Heart left ventricle (tissue), 13 donors: Measurements from ENCODE around the gene EIPR1.

Source experiments
- POLR2A ChIP-seq, 2 donors: fragments of 450-650 bp; IDR thresholded peaks; one replicate each; pipeline ENCODE4 v1.6.1; 2017; ENCODE audit warnings: antibody characterized with exemption in 2 of 2, mild to moderate bottlenecking in 2 of 2, moderate library complexity in 2 of 2
- TF ChIP-seq, protein P1 (sequence below), 12 donors: fragments of 200-600 bp; sonication (generic) in 4 of 12; IDR thresholded peaks; one replicate each; pipeline versions ENCODE4 v1.5.0 to v1.8.0; 2018 to 2022; ENCODE audit warnings: antibody characterized with exemption in 12 of 12, mild to moderate bottlenecking in 5 of 12
- donor health status: ischemic (EF 13 %, LVEDD 7.1; RV severe dilation, severe dysfunction).
- donor health status: DM: no; HTN: yes; CAD: no.
- donor health status: DM: no; HTN: no; CAD: no.
- donor health status: ischemic (EF 25% LVEDD 6.9; RV normal size, moderate dysfunction).
- donor health status: ischemic (EF 25% LVEDD 5.7; RV mildly dilated, moderate dysfunction).
- donor health status: ischemic (EF 35%, LVEDD 5.7; RV mildly dilated, moderate dysfunction).
- donor health status: nonischemic (EF 11% LVEDD 7.7; RV severe dilation, severe dysfunction).
- donor health status: DM: yes; HTN: yes; CAD: no.
- donor health status: PGD.
- donor health status: ischemic (EF 29% LVEDD 5.4; RV normal size, mild dysfunction).
- donor health status: nonischemic (EF 23%, LVEDD 6.1; RV moderate dilation, normal function).

GRCh38 chr2:3313781-3314375 lies 63.7 kb downstream of the EIPR1 start:
- TF ChIP-seq POLR2A (IDR thresholded peaks at IDR 0.05), result no peak
- TF ChIP-seq, protein P1, sequence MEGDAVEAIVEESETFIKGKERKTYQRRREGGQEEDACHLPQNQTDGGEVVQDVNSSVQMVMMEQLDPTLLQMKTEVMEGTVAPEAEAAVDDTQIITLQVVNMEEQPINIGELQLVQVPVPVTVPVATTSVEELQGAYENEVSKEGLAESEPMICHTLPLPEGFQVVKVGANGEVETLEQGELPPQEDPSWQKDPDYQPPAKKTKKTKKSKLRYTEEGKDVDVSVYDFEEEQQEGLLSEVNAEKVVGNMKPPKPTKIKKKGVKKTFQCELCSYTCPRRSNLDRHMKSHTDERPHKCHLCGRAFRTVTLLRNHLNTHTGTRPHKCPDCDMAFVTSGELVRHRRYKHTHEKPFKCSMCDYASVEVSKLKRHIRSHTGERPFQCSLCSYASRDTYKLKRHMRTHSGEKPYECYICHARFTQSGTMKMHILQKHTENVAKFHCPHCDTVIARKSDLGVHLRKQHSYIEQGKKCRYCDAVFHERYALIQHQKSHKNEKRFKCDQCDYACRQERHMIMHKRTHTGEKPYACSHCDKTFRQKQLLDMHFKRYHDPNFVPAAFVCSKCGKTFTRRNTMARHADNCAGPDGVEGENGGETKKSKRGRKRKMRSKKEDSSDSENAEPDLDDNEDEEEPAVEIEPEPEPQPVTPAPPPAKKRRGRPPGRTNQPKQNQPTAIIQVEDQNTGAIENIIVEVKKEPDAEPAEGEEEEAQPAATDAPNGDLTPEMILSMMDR (IDR thresholded peaks at IDR 0.05), result no peak
